NCI-H1048 (cell line): ENCODE data around the gene PREB.

Experiments
- DNase-seq: peaks from one replicate; lab custom pipeline; 2025; lab: John Stamatoyannopoulos, UW

PREB gene

GRCh38 chr2:27082773-27083409 lies 51.5 kb downstream of the PREB start:
- no peak for DNase-seq

GRCh38 chr2:27081984-27082772 lies 52.3 kb downstream of the PREB start:
- no peak for DNase-seq
